Neural crest cell (in vitro differentiated cells): Measurements from ENCODE around the gene DOCK4. TPM values are rescaled to one million over a fixed set of nuclear protein-coding genes. Genes with fewer than 3 reads are reported as not detected.

Experiments used
- DNase-seq: peaks from one replicate; pipeline ENCODE4 v3.0.0; 2021; ENCODE audit warnings: low read depth, mixed read lengths, low spot score
- H3K27ac Mint-ChIP-seq: one replicate; pipeline ENCODE4 v1.8.0; 2021; ENCODE audit warnings: mild to moderate bottlenecking, mixed read lengths; ENCODE audit not compliant: unreplicated experiment
- H3K27me3 Mint-ChIP-seq: 2 replicates; pipeline ENCODE4 v1.8.0; 2021; ENCODE audit warnings: low read depth, mild to moderate bottlenecking, mixed read lengths
- H3K36me3 Mint-ChIP-seq: 2 replicates; pipeline ENCODE4 v1.8.0; 2021; ENCODE audit warnings: low read depth, mild to moderate bottlenecking, mixed read lengths
- H3K4me1 Mint-ChIP-seq: 2 replicates; pipeline ENCODE4 v1.8.0; 2021; ENCODE audit warnings: mixed read lengths
- H3K4me3 Mint-ChIP-seq: one replicate; pipeline ENCODE4 v1.8.0; 2021; ENCODE audit warnings: mild to moderate bottlenecking, mixed read lengths
- H3K9me3 Mint-ChIP-seq: 2 replicates; pipeline ENCODE4 v1.8.0; 2021; ENCODE audit warnings: mixed read lengths
- total RNA-seq: library from RNA; stranded (reverse); gene quantifications from 2 replicates; pipeline ENCODE4 v1.2.1, GENCODE V29; 2021
- TF ChIP-seq, protein P1 (sequence below): fragments of 200-600 bp; sonication (generic); conservative IDR thresholded peaks from 2 replicates; pipeline ENCODE4 v1.5.0; 2021; ENCODE audit warnings: antibody characterized with exemption, mild to moderate bottlenecking

Gene DOCK4
- total RNA-seq, 1 donor from 2014 or later: 15.3 TPM

DNA sequence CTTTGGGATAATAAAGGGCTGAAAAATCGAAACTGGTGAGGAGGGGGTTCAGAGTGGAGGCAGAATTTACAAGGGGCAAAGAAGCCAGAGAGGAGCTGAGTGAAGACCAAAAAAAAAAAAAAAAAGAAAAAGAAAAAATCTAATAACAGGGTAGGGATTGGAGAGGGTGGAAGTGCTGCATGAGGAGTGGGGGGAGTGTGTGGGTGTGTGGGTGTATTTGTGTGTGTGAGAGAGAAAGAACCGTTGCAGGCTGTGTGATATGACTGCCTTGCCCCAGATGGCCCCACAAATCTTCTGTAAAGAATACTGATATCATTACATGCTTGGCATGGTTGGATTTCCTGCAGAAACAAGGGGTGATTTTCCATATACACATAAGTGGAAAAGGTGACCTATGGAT is 436.1 kb downstream of the DOCK4 start:
- Mint-ChIP-seq H3K36me3 (peaks cover 8% of the 10 kb centered on the region), H3K9me3 (no peaks in the 10 kb centered on the region), H3K4me1 (no peaks in the 10 kb centered on the region), H3K27ac (no peak overlapping the region), H3K27me3 (no peaks in the 10 kb centered on the region), H3K4me3 (no peak overlapping the region)
- TF ChIP-seq, protein P1, sequence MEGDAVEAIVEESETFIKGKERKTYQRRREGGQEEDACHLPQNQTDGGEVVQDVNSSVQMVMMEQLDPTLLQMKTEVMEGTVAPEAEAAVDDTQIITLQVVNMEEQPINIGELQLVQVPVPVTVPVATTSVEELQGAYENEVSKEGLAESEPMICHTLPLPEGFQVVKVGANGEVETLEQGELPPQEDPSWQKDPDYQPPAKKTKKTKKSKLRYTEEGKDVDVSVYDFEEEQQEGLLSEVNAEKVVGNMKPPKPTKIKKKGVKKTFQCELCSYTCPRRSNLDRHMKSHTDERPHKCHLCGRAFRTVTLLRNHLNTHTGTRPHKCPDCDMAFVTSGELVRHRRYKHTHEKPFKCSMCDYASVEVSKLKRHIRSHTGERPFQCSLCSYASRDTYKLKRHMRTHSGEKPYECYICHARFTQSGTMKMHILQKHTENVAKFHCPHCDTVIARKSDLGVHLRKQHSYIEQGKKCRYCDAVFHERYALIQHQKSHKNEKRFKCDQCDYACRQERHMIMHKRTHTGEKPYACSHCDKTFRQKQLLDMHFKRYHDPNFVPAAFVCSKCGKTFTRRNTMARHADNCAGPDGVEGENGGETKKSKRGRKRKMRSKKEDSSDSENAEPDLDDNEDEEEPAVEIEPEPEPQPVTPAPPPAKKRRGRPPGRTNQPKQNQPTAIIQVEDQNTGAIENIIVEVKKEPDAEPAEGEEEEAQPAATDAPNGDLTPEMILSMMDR: no peak
- DNase-seq: no peak

DNA sequence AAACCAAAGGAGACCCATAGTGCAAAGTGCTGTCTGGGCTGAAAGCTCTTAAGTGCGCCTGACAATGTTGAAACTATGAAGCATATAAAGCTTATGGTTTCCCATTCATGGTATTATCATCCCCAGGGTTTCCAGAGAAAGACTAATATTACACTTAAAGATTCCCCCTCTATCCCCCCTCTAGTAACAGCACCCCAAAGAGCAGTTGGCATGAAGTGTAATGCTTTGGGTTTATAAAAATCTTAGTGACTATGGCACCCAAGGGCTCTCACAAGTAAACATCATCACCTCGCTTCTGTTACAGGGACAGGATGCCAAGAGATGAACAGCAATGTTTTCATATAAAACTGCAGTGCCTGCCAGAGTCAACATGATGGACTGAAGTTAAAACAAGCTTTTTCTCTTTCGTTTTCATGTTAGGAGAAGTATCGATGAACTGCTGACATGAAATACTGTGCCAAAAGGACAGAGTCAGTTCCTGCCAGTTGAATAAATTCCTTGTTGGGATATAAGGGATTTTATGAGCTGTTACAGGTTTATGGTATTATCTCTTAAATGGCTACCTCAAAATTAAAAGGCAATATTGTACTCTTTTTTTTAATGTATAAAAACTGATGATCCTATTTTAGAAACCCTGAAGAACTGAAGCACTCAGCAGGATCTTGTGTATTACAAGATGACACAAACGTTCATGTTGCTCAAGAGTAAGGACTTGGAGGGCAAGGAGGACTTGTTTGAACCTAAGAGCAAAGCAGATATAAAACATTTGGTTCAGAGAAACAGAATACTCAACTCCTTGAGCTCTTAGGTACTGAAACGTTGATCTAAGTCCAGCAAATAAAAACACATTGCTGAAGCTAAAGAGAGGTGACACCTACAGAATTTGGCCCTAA is 440.2 kb downstream of the DOCK4 start:
- TF ChIP-seq, protein P1: no peak

DNA sequence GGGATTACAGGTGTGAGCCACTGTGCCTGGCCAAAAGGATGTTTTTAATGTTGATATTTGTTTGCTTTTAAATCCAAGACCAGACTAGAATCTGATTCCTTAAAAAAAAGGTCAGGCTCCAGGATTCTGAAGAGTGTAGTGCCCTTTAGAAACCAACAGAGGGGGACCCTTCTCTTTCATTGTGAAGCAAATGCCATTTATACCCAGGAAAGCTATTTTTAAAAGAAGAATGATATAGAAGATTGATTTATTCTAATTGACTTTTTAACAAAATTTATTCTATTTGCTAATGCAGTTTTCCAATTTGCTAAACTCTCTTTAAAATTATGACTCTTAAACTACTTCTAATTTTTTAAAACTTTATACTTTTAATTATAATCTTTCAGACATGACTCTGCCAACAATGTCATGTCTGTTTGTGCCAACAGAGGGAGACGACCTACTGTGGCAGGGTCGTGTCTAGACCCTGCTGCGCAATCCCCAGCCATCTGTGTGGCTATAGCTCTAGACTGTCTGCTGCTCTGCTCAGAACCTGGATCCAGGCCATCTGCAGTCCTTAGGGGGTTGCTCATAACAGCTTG is 442.9 kb downstream of the DOCK4 start:
- Mint-ChIP-seq H3K4me1 (no peaks in the 10 kb centered on the region), H3K4me3 (no peak overlapping the region), H3K27me3 (no peaks in the 10 kb centered on the region), H3K27ac (no peak overlapping the region), H3K9me3 (no peaks in the 10 kb centered on the region), H3K36me3 (no peaks in the 10 kb centered on the region)
- no peak for DNase-seq
- TF ChIP-seq, protein P1: peak; percentile 83

More for the DNA sequence above, 440.2 kb downstream of the DOCK4 start:
- H3K9me3 Mint-ChIP-seq: no peaks in the 10 kb centered on the region
- H3K4me1 Mint-ChIP-seq: no peaks in the 10 kb centered on the region
- H3K27me3 Mint-ChIP-seq: no peaks in the 10 kb centered on the region
- H3K36me3 Mint-ChIP-seq: no peaks in the 10 kb centered on the region
- H3K4me3 Mint-ChIP-seq: no peak overlapping the region
- H3K27ac Mint-ChIP-seq: no peak overlapping the region
- DNase-seq: no peak

DNA sequence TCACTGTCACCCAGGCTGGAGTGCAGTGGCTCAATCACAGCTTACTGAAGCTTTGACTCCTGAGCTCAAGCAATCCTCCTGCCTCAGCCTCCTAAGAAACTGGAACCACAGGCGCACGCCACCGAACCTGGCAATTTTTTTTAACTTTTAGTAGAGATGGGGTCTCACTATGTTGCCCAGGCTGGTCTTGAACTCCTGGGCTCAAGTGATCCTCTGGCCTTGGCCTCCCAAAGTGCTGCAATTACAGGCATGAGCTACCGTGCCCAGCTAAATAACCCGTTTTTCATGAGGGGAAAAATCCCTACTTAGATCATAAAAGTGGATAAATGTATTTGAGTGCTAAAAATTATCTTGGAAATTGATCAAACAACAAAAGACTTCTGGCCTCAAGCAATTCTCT is 443.4 kb downstream of the DOCK4 start:
- H3K4me3 Mint-ChIP-seq: no peak overlapping the region
- no peak for DNase-seq
- H3K4me1 Mint-ChIP-seq: peaks cover 2% of the 10 kb centered on the region
- TF ChIP-seq, protein P1: no peak
- no peaks in the 10 kb centered on the region for H3K36me3 Mint-ChIP-seq
- H3K27me3 Mint-ChIP-seq: no peaks in the 10 kb centered on the region
- no peak overlapping the region for H3K27ac Mint-ChIP-seq
- no peaks in the 10 kb centered on the region for H3K9me3 Mint-ChIP-seq

DNA sequence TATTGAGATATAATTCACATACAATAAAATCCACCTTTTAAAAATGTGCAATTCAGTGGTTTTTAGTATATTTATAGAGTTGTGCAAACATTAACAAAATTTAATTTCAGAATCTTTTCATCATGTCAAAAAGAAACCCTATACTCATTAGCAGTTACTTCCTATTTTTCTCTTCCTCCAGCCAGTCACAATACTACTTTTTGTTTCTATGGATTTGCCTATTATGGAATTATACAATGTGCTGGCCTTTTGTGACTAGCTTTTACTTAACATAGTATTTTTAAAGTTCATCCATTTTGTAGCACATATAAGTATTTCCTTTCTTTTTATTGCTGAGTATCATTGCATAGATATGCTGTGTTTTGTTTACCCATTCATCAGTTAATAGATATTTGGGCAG is 444.0 kb downstream of the DOCK4 start:
- Mint-ChIP-seq H3K27me3 (no peaks in the 10 kb centered on the region), H3K4me3 (no peak overlapping the region), H3K36me3 (no peaks in the 10 kb centered on the region), H3K9me3 (no peaks in the 10 kb centered on the region), H3K27ac (no peak overlapping the region), H3K4me1 (peaks cover 8% of the 10 kb centered on the region)
- no peak for DNase-seq
- TF ChIP-seq, protein P1: no peak
